ENCODE results near the gene GLT1D1.

GLT1D1 gene

GRCh38 chr12:129009833-129010622 lies 156.8 kb downstream of the GLT1D1 start:
- FAIRE-seq = no peak

DNA sequence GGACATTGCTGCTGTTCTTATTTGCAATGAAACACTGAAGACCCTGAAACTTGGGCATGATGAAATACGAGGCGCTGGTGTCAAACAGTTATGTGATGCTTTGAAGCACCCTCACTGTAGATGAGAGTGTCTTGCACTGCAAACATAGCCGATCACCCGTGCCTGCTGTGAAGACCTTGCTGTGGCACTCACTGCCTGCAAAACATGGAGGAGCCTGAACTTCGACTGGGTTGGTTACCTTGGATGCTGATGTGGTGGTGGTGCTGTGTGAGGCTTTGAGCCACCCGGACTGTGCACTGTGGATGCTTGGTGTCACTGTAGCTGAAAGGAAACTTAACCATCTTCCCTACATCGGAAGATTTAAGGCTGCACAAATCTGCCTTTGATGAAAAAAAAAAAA lies 162.9 kb downstream of the GLT1D1 start:
- no peak for FAIRE-seq

DNA sequence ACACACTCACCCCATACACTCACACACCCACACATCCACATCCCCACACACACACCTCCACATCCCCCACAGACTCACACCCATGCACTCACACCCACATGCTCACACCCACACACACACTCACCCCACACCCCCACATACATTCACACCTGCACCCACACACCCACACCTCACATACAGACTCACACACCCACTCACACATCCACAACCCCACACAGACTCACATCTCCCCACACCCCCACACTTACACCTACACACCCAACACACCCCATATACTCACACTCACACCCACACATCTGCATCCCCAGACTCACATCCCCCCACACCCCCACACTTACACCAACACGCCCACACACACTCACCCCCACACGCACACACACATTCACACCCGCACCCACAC lies 171.8 kb downstream of the GLT1D1 start:
- FAIRE-seq = no peak

- no peak for FAIRE-seq
Measured at GRCh38 chr12:129028844-129029243, 175.6 kb downstream of the GLT1D1 start.
